ENCODE measurements around the gene KIF6.
"Not testable (repeated sequence)": the region's sequence is repeated elsewhere in the genome, so short reads cannot be mapped to it uniquely, and the experiment has no call there.

KIF6 gene

GRCh38 chr6:39289490-39289889 lies 435.7 kb downstream of the KIF6 start:
- no peak for DNase-seq (ENCODE audit: low spot score)

DNA sequence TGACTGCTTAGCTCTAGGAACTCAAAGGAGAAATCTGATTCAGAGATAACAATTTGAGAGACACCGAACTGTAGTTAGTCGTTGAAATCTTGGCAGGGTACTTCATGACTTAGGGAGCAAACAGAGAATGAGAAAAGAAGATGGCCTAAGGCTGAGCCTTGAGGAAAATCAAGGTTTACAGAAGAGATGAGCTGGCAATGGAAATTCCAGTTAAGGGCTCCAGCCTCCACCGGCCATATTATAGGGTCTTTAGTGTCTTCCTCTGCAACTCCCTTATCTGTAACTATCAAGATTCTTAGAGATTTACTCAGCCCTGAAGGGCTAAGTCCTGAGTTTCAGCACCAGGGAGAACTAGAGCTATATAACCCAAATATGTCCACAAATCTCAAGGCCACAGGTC lies 437.6 kb downstream of the KIF6 start:
- no peak for DNase-seq (ENCODE audit: low spot score)

GRCh38 chr6:39286596-39286995 lies 438.6 kb downstream of the KIF6 start:
- DNase-seq (ENCODE audit: low spot score): not testable (repeated sequence)

DNA sequence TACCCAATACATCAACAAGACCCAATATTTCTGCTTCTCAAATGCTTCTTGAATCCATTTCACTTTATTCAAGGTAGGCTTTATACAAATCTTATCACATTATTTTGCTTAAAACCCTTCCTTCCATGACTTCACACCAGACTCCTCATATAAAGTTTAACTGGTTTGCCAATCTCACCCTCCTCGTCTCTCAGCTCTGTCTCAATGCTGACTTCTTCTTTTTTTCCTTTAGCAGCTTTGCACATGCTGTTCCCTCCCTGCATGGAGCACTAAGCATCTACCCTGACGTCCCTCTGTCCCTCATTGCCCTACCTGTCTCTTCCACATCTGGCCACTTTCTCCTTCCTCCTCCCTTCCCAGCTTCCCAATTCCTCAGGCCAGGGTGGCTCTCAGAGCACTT lies 442.4 kb downstream of the KIF6 start:
- DNase-seq (ENCODE audit: low spot score): no peak

GRCh38 chr6:39281312-39281980 lies 443.8 kb downstream of the KIF6 start:
- DNase-seq (ENCODE audit: low spot score): no peak

GRCh38 chr6:39280247-39280731 lies 444.9 kb downstream of the KIF6 start:
- DNase-seq (ENCODE audit: low spot score): no peak

Data from CD4-positive, alpha-beta T cell treated with Interleukin-2 at 100 ng/mL for 4 hours (primary cell).